ENCODE measurements around the gene TMEM144.

The TMEM144 gene

DNA sequence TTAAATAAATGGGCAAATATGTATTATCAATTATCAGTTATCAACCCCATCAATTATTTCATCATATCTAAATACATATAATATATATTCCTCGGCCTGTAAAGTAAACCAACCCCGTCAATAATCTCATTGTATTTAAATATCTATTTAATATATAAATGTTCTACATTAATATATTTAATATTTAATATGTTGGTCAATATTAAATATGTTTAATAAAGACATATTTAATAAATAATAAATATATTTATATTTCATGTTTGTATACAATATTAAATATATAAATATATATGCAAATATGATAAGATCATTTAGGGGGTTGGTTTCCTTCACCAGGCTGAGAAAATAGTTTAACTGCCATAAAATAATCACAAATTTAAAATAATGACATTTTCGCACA, 6.4 kb upstream of the TMEM144 start:
- Histone ChIP-seq H3K9me2 (replicated peaks; ENCODE audit: low read depth, low read length) (no peaks in the 10 kb centered on the region), H3K36me3 (ENCODE audit: insufficient read depth, low read length) (no peaks in the 10 kb centered on the region)

DNA sequence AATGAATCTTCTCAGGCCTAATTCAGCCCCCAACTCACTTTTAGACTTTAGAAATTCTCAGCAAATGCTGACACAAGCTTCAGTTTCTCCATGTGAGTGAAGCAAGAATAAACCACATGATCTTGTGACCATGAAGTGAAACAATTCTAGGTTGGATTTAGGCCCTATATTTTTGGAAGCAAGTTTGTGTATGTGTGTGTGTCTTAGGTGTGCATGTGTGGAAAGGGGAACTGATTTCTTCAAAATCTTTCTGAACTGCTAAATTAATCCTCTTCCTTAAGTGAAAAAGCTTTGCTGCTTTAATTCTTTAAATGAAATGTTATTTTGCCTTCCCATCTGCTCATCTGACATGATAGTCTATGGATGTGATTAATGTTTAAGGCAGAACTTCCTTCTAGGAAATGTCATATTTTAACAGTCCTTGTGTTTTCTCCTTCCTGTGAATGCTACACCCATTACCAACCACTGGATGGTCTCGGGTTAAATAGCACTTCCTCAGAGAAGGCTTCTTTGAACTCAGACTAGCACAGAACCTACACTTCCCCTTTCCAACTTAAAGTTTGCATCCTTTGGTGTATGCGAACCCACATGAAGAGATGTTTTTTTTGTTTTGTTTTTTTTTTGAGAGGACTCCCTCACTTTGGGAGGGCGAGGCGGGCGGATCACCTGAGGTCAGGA, 1.2 kb upstream of the TMEM144 start:
- Histone ChIP-seq H3K9ac (ENCODE audit: low read depth, low read length, poor library complexity, severe bottlenecking) (no peak overlapping the region), H2AFZ (ENCODE audit: low read length) (no peak overlapping the region; the same call in 1 of the 2 replicates)

More for the DNA sequence above, 6.4 kb upstream of the TMEM144 start:
- H3K4me2 ChIP-seq (ENCODE audit: low read depth, low read length, poor library complexity, severe bottlenecking): no peak overlapping the region
- H2AFZ ChIP-seq (ENCODE audit: low read length): no peak overlapping the region
- no peaks in the 10 kb centered on the region for H4K20me1 ChIP-seq (ENCODE audit: insufficient read depth, low read length, poor library complexity, severe bottlenecking)
- H3K27me3 ChIP-seq (ENCODE audit: insufficient read depth, low read length, poor library complexity, severe bottlenecking): no peaks in the 10 kb centered on the region
- H3F3A ChIP-seq (ENCODE audit: low read depth): no peaks in the 10 kb centered on the region
- H3K9ac ChIP-seq (ENCODE audit: low read depth, low read length, poor library complexity, severe bottlenecking): no peak overlapping the region
- TF ChIP-seq, protein P1, sequence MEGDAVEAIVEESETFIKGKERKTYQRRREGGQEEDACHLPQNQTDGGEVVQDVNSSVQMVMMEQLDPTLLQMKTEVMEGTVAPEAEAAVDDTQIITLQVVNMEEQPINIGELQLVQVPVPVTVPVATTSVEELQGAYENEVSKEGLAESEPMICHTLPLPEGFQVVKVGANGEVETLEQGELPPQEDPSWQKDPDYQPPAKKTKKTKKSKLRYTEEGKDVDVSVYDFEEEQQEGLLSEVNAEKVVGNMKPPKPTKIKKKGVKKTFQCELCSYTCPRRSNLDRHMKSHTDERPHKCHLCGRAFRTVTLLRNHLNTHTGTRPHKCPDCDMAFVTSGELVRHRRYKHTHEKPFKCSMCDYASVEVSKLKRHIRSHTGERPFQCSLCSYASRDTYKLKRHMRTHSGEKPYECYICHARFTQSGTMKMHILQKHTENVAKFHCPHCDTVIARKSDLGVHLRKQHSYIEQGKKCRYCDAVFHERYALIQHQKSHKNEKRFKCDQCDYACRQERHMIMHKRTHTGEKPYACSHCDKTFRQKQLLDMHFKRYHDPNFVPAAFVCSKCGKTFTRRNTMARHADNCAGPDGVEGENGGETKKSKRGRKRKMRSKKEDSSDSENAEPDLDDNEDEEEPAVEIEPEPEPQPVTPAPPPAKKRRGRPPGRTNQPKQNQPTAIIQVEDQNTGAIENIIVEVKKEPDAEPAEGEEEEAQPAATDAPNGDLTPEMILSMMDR (conservative IDR thresholded peaks at IDR 0.05; ENCODE audit: low read length): no peak
- H3K9me3 ChIP-seq (ENCODE audit: insufficient read depth, low read depth, low read length): no peaks in the 10 kb centered on the region
- H3K79me2 ChIP-seq (ENCODE audit: insufficient read depth, low read length): no peaks in the 10 kb centered on the region
- no peak overlapping the region for H3K4me3 ChIP-seq (ENCODE audit: low read length, poor library complexity, severe bottlenecking)
- no peaks in the 10 kb centered on the region for H3K4me1 ChIP-seq (ENCODE audit: insufficient read depth, low read length, poor library complexity, severe bottlenecking)

DNA sequence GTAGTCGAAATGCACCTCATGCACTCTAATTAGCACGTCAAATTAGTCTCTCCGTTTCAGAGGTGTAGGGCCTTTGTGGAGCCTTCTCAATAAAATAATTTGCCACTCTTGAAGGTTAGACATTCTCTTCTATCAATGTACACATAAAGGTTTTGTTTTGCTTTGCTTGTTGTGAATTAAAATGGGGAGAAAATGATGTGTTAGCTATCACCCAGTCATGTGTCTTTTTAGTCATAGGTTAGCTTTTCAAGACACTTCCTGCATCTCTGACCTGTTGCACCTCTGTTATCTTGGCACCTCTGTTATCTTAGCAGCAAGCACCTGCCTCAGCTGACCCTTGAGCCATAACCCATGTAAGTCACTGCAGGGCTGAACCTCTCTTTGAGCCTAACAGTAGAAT, 936 bp downstream of the TMEM144 start:
- no peak for TF ChIP-seq EZH2phosphoT487 (IDR thresholded peaks at IDR 0.05; ENCODE audit: borderline replicate concordance)
- TF ChIP-seq, protein P1 (conservative IDR thresholded peaks at IDR 0.05; ENCODE audit: low read length): no peak
- Histone ChIP-seq H2AFZ (ENCODE audit: low read length) (no peak overlapping the region), H3K79me2 (ENCODE audit: insufficient read depth, low read length) (no peaks in the 10 kb centered on the region), H3K36me3 (ENCODE audit: insufficient read depth, low read length) (no peaks in the 10 kb centered on the region), H4K20me1 (ENCODE audit: insufficient read depth, low read length, poor library complexity, severe bottlenecking) (no peaks in the 10 kb centered on the region), H3K9ac (ENCODE audit: low read depth, low read length, poor library complexity, severe bottlenecking) (no peak overlapping the region), H3F3A (ENCODE audit: low read depth) (no peaks in the 10 kb centered on the region), H3K4me3 (ENCODE audit: low read length, poor library complexity, severe bottlenecking) (no peak overlapping the region), H3K9me3 (ENCODE audit: insufficient read depth, low read depth, low read length) (no peaks in the 10 kb centered on the region), H3K27me3 (ENCODE audit: insufficient read depth, low read length, poor library complexity, severe bottlenecking) (no peaks in the 10 kb centered on the region), H3K4me2 (ENCODE audit: low read depth, low read length, poor library complexity, severe bottlenecking) (no peak overlapping the region), H3K4me1 (ENCODE audit: insufficient read depth, low read length, poor library complexity, severe bottlenecking) (no peaks in the 10 kb centered on the region), H3K9me2 (replicated peaks; ENCODE audit: low read depth, low read length) (no peaks in the 10 kb centered on the region)

More for the DNA sequence above, 1.2 kb upstream of the TMEM144 start:
- Histone ChIP-seq H3K79me2 (ENCODE audit: insufficient read depth, low read length) (no peaks in the 10 kb centered on the region), H3K27me3 (ENCODE audit: insufficient read depth, low read length, poor library complexity, severe bottlenecking) (no peaks in the 10 kb centered on the region), H3K4me2 (ENCODE audit: low read depth, low read length, poor library complexity, severe bottlenecking) (no peak overlapping the region), H3F3A (ENCODE audit: low read depth) (no peaks in the 10 kb centered on the region), H3K9me3 (ENCODE audit: insufficient read depth, low read depth, low read length) (no peaks in the 10 kb centered on the region), H3K4me1 (ENCODE audit: insufficient read depth, low read length, poor library complexity, severe bottlenecking) (no peaks in the 10 kb centered on the region), H3K9me2 (replicated peaks; ENCODE audit: low read depth, low read length) (no peaks in the 10 kb centered on the region), H3K4me3 (ENCODE audit: low read length, poor library complexity, severe bottlenecking) (no peak overlapping the region), H3K36me3 (ENCODE audit: insufficient read depth, low read length) (no peaks in the 10 kb centered on the region), H4K20me1 (ENCODE audit: insufficient read depth, low read length, poor library complexity, severe bottlenecking) (no peaks in the 10 kb centered on the region)
- no peak for TF ChIP-seq EZH2phosphoT487 (IDR thresholded peaks at IDR 0.05; ENCODE audit: borderline replicate concordance)
- TF ChIP-seq, protein P1 (conservative IDR thresholded peaks at IDR 0.05; ENCODE audit: low read length): no peak

Data from Loucy (cell line).